ENCODE measurements around the gene SLC25A47.
"Not testable (repeated sequence)": the region's sequence is repeated elsewhere in the genome, so short reads cannot be mapped to it uniquely, and the experiment has no call there.

SLC25A47 gene

DNA sequence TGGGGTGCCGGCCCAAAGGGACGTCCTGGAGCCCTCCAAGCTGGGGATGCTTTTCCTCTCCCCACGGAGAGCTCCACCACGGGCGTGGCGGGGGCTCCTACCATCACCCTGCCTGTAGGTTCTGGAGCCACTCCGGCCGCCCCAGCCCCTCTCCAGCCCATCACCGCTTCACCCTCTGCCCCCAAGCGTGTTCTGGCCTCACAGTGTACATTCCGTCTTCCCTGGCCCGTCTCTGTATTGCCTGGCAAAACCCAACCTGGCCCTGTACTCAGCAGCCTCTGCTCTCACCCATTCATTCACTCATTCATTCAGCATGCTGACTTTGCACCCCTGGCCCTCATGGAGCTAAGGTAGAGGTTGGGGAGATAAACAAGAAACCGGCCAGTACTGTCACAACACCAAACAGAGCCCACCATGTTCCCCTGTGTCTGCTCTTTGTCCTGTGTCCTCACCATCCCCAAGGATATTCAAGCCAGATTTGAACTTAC, 37.2 kb upstream of the SLC25A47 start:
- peak overlapping the region; percentile 55 for H3K4me3 ChIP-seq (ENCODE audit: low read depth, low read length)
- TF ChIP-seq, protein P1, sequence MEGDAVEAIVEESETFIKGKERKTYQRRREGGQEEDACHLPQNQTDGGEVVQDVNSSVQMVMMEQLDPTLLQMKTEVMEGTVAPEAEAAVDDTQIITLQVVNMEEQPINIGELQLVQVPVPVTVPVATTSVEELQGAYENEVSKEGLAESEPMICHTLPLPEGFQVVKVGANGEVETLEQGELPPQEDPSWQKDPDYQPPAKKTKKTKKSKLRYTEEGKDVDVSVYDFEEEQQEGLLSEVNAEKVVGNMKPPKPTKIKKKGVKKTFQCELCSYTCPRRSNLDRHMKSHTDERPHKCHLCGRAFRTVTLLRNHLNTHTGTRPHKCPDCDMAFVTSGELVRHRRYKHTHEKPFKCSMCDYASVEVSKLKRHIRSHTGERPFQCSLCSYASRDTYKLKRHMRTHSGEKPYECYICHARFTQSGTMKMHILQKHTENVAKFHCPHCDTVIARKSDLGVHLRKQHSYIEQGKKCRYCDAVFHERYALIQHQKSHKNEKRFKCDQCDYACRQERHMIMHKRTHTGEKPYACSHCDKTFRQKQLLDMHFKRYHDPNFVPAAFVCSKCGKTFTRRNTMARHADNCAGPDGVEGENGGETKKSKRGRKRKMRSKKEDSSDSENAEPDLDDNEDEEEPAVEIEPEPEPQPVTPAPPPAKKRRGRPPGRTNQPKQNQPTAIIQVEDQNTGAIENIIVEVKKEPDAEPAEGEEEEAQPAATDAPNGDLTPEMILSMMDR (IDR thresholded peaks at IDR 0.05; ENCODE audit: low read depth, low read length) = no peak
- no peak for DNase-seq (ENCODE audit: low read depth, low spot score)
- in situ Hi-C loops (cut with HindIII; ENCODE audit: low sequenced_read_pairs) = no loop called here

DNA sequence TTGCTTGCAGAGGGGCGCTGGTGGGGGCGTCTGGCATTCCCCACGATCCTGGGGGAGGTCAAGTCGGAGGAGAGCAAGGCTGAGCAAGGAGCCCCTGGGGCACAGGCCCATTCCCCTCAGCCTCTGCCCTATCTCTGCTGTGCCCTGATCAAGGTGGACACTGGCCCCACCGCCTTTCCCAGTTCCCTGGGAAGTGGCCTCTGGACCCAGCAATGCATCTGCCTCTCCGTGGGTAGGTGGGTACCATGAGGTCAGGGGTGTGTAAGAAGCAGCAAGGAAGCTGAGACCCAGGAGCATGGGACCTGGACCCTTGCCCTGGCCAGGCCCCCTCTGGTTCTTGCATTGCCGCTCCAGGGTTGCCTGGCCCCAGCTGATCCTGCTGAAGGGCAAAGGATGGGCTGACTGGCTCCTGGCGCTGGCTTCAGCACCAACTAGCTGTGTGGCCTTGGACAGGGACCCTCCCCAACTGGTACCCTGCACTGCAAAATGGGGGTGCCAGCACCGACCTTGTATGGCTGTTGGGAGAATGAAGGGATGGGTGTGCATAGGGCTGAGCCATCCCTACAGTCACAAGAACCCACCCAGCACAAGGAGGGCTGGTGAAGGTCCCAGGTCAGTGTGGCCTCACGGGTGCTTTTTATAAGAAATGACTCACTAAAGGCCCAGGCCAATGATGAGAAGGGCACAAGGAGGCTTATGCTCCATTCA, 36.5 kb upstream of the SLC25A47 start:
- H3K4me3 ChIP-seq (ENCODE audit: low read depth, low read length) = no peak overlapping the region
- TF ChIP-seq, protein P1 (IDR thresholded peaks at IDR 0.05; ENCODE audit: low read depth, low read length) = no peak
- DNase-seq (ENCODE audit: low read depth, low spot score) = no peak
- in situ Hi-C loops (cut with HindIII; ENCODE audit: low sequenced_read_pairs) = no loop called here

DNA sequence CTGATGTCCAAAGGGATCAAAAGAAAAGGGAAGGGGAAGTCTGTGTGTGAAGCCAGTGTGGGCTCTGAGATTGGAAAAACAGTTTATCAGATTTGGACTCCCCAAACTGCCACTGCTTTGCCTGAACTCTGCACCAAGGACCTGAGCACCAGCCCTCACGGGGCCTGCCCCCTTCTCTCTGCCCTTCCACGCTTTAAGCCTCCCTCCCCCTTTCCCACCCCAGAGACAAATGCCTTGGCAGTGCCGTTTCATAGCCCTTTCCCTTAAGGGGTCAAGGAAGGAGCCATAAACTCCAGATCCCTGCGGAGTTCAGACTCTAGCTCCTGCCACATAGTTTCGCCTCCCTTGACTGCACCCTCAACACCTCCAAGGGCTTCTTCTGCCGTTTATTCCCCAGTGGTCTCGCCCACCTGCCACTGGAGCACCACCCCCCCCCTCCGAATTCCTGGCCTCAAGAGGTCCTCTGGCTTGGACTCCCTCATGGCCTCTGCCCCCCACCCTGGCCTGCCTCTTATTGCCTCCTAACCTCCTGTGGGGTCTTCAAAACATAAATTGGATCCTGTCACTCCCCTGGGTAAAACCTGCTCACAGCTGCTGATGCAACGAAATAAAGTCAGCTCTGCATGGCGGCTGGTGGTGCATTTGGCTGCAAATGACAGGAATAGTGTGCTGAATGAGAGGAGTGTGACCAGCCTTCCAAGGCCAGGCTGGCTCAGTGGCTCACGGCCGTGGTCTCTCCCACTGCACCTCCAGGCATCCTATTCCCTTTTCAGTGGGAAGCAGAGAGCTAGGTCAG, 35.7 kb upstream of the SLC25A47 start:
- TF ChIP-seq, protein P1 (IDR thresholded peaks at IDR 0.05; ENCODE audit: low read depth, low read length) = no peak
- DNase-seq (ENCODE audit: low read depth, low spot score) = no peak
- no peak overlapping the region for H3K4me3 ChIP-seq (ENCODE audit: low read depth, low read length)
- in situ Hi-C loops (cut with HindIII; ENCODE audit: low sequenced_read_pairs) = no loop called here

DNA sequence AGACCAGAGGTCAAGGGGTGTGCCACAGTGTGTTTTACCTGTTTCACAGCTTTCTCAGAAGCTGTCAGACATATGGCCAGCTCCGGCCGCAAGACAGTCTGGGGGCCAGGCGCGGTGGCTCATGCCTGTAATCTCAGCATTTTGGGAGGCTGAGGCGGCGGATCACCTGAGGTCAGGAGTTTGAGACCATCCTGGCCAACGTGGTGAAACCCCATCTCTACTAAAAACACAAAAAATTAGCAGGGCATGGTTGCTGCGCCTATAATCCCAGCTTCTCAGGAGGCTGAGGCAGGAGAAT, 35.2 kb upstream of the SLC25A47 start:
- DNase-seq (ENCODE audit: low read depth, low spot score); H3K4me3 ChIP-seq (ENCODE audit: low read depth, low read length); in situ Hi-C loops (cut with HindIII; ENCODE audit: low sequenced_read_pairs): not testable (repeated sequence)

DNA sequence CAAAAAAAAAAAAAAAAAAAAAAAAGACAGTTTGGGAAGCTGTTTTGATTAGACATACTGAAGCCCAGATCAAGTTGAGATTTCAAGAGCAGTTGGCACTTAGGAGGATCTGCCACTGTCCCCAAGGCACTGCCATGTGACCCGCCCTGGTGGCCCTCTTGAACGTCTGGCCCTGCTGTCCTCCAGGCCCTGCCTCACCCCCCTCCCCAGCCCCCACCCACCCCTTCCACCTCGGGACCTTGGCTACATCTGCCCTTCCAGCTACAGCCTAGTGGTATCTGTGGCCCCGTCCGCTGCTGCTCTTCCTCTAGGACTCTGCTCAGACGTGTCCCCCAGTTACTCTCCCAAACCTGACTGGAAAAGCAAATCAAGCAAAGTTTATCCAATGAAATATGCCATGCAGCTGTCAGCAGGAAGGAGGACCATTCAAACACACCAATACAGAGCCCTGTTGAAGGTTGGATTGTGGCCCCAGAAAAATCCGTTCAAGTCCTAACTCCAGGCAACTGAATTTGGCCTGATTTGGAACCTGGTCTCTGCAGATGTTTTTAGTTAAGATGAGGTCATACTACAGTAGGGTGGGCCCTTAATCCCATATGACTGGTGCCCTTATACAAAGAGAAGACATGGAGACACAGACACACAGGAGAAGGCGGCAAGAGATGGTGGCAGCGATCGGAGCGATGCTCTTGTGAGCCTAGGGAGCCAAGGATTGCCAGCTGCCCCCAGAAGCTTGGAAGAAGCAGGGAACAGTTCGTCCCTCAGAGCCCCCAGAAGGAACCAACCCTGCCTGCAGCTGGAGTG, 34.6 kb upstream of the SLC25A47 start:
- no peak for DNase-seq (ENCODE audit: low read depth, low spot score)
- H3K4me3 ChIP-seq (ENCODE audit: low read depth, low read length) = no peak overlapping the region
- in situ Hi-C loops (cut with HindIII; ENCODE audit: low sequenced_read_pairs) = no loop called here
- TF ChIP-seq, protein P1 (IDR thresholded peaks at IDR 0.05; ENCODE audit: low read depth, low read length) = no peak

DNA sequence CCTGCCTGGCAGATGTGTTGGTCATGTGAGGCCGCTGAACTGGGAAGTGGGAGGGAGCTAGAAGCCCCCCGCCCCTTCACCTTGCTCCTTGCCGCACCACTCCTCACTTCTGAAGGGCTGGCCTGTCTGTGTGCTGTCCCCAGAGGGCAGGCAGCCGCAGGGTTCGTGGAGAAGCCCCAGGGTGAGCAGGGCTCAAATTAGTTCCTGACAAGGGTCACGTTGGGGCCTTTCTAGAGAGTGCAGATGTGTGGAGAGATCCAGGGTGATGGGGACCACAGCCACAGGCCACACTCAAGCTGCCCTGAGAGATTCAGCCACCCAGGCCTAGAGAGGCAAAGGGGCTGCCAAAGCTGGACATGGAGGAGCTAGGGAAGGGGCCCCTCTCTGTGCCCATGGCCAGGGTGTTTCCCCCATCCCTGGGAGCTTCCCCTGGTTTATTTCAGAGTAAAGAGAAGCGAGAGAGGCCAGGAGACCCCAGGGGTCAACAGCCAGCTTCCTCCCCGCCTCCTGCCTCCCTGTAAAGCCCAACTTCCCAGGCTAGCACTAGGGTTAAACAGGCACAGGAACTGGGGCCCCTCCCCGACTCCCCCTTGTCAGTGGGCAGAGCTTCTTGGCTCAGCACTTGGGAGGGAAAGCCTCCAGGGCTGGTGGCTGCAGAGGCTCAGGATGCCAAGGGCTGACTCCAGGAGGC, 33.1 kb upstream of the SLC25A47 start:
- in situ Hi-C loops (cut with HindIII; ENCODE audit: low sequenced_read_pairs) = no loop called here
- no peak for DNase-seq (ENCODE audit: low read depth, low spot score)
- TF ChIP-seq, protein P1 (IDR thresholded peaks at IDR 0.05; ENCODE audit: low read depth, low read length) = no peak
- no peak overlapping the region for H3K4me3 ChIP-seq (ENCODE audit: low read depth, low read length)
